OCI-M2 (cell line): ENCODE data around the gene LONP2.
"Not testable (repeated sequence)": the region's sequence is repeated elsewhere in the genome, so short reads cannot be mapped to it uniquely, and the experiment has no call there.

Experiments used
- DNase-seq: peaks from one replicate; lab custom pipeline; 2025; ENCODE audit not compliant: unreplicated experiment; lab: John Stamatoyannopoulos, UW

The LONP2 gene

GRCh38 chr16:48366165-48367093 lies 122.3 kb downstream of the LONP2 start:
- DNase-seq, result no peak

GRCh38 chr16:48367441-48368049 lies 123.4 kb downstream of the LONP2 start:
- no peak for DNase-seq

GRCh38 chr16:48369765-48370164 lies 125.7 kb downstream of the LONP2 start:
- DNase-seq, result no peak

- no peak for DNase-seq
Observed at GRCh38 chr16:48370229-48370628, 126.1 kb downstream of the LONP2 start.

GRCh38 chr16:48370668-48371392 lies 126.7 kb downstream of the LONP2 start:
- not testable (repeated sequence) for DNase-seq

GRCh38 chr16:48371393-48371780 lies 127.3 kb downstream of the LONP2 start:
- DNase-seq, result no peak

- no peak for DNase-seq
Observed at GRCh38 chr16:48372744-48373143, 128.6 kb downstream of the LONP2 start.

GRCh38 chr16:48373258-48374029 lies 129.3 kb downstream of the LONP2 start:
- DNase-seq, result no peak

- no peak for DNase-seq
Observed at GRCh38 chr16:48374255-48374654, 130.2 kb downstream of the LONP2 start.

GRCh38 chr16:48377301-48377700 lies 133.2 kb downstream of the LONP2 start:
- not testable (repeated sequence) for DNase-seq

- no peak for DNase-seq
Observed at GRCh38 chr16:48378276-48378675, 134.2 kb downstream of the LONP2 start.

- DNase-seq, result no peak
Observed at GRCh38 chr16:48378836-48379235, 134.7 kb downstream of the LONP2 start.

GRCh38 chr16:48381201-48381600 lies 137.1 kb downstream of the LONP2 start:
- DNase-seq, result no peak

- DNase-seq, result no peak
Observed at GRCh38 chr16:48382131-48382530, 138.0 kb downstream of the LONP2 start.

GRCh38 chr16:48383009-48383876 lies 139.1 kb downstream of the LONP2 start:
- DNase-seq, result no peak

GRCh38 chr16:48383877-48384519 lies 139.9 kb downstream of the LONP2 start:
- no peak for DNase-seq

GRCh38 chr16:48384520-48385252 lies 140.6 kb downstream of the LONP2 start:
- DNase-seq, result no peak

GRCh38 chr16:48385253-48386150 lies 141.4 kb downstream of the LONP2 start, which contains the start of gene SIAH1:
Gene SIAH1, minus strand, starts transcription at chr16:48385413. Its CDS starts 22,985 bp downstream, at chr16:48362428.
- no peak for DNase-seq
